Endothelial cell of umbilical vein (primary cell): Measurements from ENCODE around the gene KLF16. TPM values are rescaled to one million over a fixed set of nuclear protein-coding genes. Genes with fewer than 3 reads are reported as not detected.

Source experiments
- BruUV-seq: library from RNA; stranded (reverse); fragments of 400-500 nt; replicated peaks from 2 replicates; lab custom pipeline; 2021; lab: Mats Ljungman, UMichigan
- CTCF ChIA-PET: fragments of 300-600, 350-600 bp; sonication (Branson Sonifier 250); formaldehyde crosslinking; loops from one replicate; lab custom pipeline; 2021; ENCODE audit warnings: antibody characterized with exemption, inconsistent platforms; lab: Charles Lee
- POLR2A ChIA-PET: fragments of 300-600, 350-600 bp; sonication (Branson Sonifier 250); formaldehyde crosslinking; loops from one replicate; lab custom pipeline; 2021; ENCODE audit warnings: antibody characterized with exemption, inconsistent platforms; lab: Charles Lee
- DNase-seq: peaks from one replicate; pipeline ENCODE4 v3.0.0-alpha.2; 2011; ENCODE audit warnings: low read depth, low spot score
- FAIRE-seq: peaks from 2 replicates; lab custom pipeline; 2011; peaks lifted over from hg19 to GRCh38; lab: Jason Lieb, UNC
- H2AFZ ChIP-seq: 2 replicates; pipeline ENCODE4 v1.6.0; 2012; ENCODE audit warnings: low read depth, low read length, control low read depth, inconsistent platforms
- H3K27ac ChIP-seq: 2 replicates; pipeline ENCODE4 v1.5.1; 2011; ENCODE audit warnings: low read depth, mild to moderate bottlenecking, control low read depth, low read length, moderate library complexity; ENCODE audit not compliant: insufficient read depth
- H3K27me3 ChIP-seq, 2 experiments: 2 replicates each; pipeline versions ENCODE4 v1.6.0 to v1.6.1; 2011; ENCODE audit warnings: low read length in 2 of 2, mixed read lengths in 1 of 2; ENCODE audit not compliant: control insufficient read depth in 2 of 2, insufficient read depth in 2 of 2
- H3K36me3 ChIP-seq, 2 experiments: 2 replicates in 1 of 2; 3 replicates in 1 of 2; pipeline ENCODE4 v1.5.1; 2011; ENCODE audit warnings: low read length in 2 of 2, mild to moderate bottlenecking in 1 of 2, moderate library complexity in 1 of 2; ENCODE audit not compliant: control insufficient read depth in 2 of 2, insufficient read depth in 2 of 2; ENCODE audit errors: extremely low read depth in 1 of 2
- H3K4me1 ChIP-seq: 3 replicates; pipeline ENCODE4 v1.5.1; 2011; ENCODE audit warnings: mild to moderate bottlenecking, low read length; ENCODE audit not compliant: control insufficient read depth, insufficient read depth; ENCODE audit errors: extremely low read depth
- H3K4me2 ChIP-seq: 2 replicates; pipeline ENCODE4 v1.6.1; 2011; ENCODE audit warnings: low read length, control low read depth, mixed read lengths; ENCODE audit not compliant: insufficient read depth
- H3K4me3 ChIP-seq, 3 experiments: fragments of 200-600 bp in 1 of 3; sonication (generic), shearing (Covaris generic) in 1 of 3; replicated peaks in 1 of 3; 2 replicates each; pipeline ENCODE4 v1.5.1; 2011 to 2016; ENCODE audit warnings: control low read depth in 3 of 3, low read length in 3 of 3, mild to moderate bottlenecking in 2 of 3, inconsistent platforms in 1 of 3, low read depth in 1 of 3, moderate library complexity in 1 of 3; ENCODE audit not compliant: insufficient read depth in 1 of 3
- H3K79me2 ChIP-seq: 2 replicates; pipeline ENCODE4 v1.6.0; 2012; ENCODE audit warnings: low read length, inconsistent platforms; ENCODE audit not compliant: control insufficient read depth, insufficient read depth
- H3K9ac ChIP-seq: replicated peaks from 2 replicates; pipeline ENCODE3; 2011; ENCODE audit warnings: low read length, control low read depth; ENCODE audit not compliant: insufficient read depth; ENCODE audit errors: extremely low read depth
- H3K9me1 ChIP-seq: replicated peaks from 3 replicates; pipeline ENCODE4 v1.6.0; 2011; ENCODE audit warnings: mild to moderate bottlenecking, low read length; ENCODE audit not compliant: control insufficient read depth, insufficient read depth; ENCODE audit errors: extremely low read depth
- H3K9me3 ChIP-seq: replicated peaks from 2 replicates; pipeline ENCODE4 v1.5.1; 2012; ENCODE audit warnings: low read length, inconsistent platforms; ENCODE audit not compliant: control insufficient read depth, insufficient read depth
- H4K20me1 ChIP-seq: replicated peaks from 2 replicates; pipeline ENCODE3; 2011; ENCODE audit warnings: mild to moderate bottlenecking, low read length; ENCODE audit not compliant: control insufficient read depth, insufficient read depth; ENCODE audit errors: extremely low read depth
- EZH2 ChIP-seq: IDR thresholded peaks from 2 replicates; pipeline ENCODE4 v1.6.1; 2012; ENCODE audit warnings: borderline replicate concordance, low read depth, mild to moderate bottlenecking, moderate library complexity, low read length, inconsistent platforms; ENCODE audit not compliant: severe bottlenecking
- FOS ChIP-seq: IDR thresholded peaks from 2 replicates; pipeline ENCODE4 v1.6.1; 2011; ENCODE audit warnings: mild to moderate bottlenecking, low read length, moderate library complexity, borderline replicate concordance; ENCODE audit not compliant: insufficient read depth
- GATA2 ChIP-seq: IDR thresholded peaks from 2 replicates; pipeline ENCODE4 v1.7.0; 2011; ENCODE audit warnings: low read depth, mild to moderate bottlenecking, moderate library complexity, mixed read lengths, low read length; ENCODE audit not compliant: insufficient read length, insufficient read depth
- JUN ChIP-seq: IDR thresholded peaks from 2 replicates; pipeline ENCODE4 v1.6.1; 2011; ENCODE audit warnings: borderline replicate concordance, low read depth; ENCODE audit not compliant: insufficient read length, insufficient read depth
- MAX ChIP-seq: IDR thresholded peaks from 2 replicates; pipeline ENCODE4 v1.6.1; 2011; ENCODE audit not compliant: insufficient read depth, insufficient read length
- MYC ChIP-seq: IDR thresholded peaks from one replicate; pipeline ENCODE4 v1.6.1; 2011; ENCODE audit warnings: mild to moderate bottlenecking, low read depth, low read length
- POLR2A ChIP-seq: IDR thresholded peaks from 2 replicates; pipeline ENCODE4 v1.6.1; 2012; ENCODE audit warnings: low read depth, mild to moderate bottlenecking, control low read depth, low read length
- POLR2AphosphoS5 ChIP-seq: IDR thresholded peaks from 2 replicates; pipeline ENCODE4 v1.6.1; 2012; ENCODE audit warnings: low read depth, mild to moderate bottlenecking, control low read depth, low read length, moderate library complexity; ENCODE audit not compliant: insufficient read depth
- dilution Hi-C: fragments of 300-500 bp; cut with MboI; formaldehyde crosslinking; loops from one replicate; pipeline ENCODE4 v1.15.0; 2019; ENCODE audit warnings: low sequenced_read_pairs; ENCODE audit not compliant: extremely low pct_ligation_motif_present
- intact Hi-C: fragments of 100-400 bp; cut with micrococcal nuclease; formaldehyde crosslinking; loops from one replicate; pipeline ENCODE4 v1.10.0; 2022
- polyA plus RNA-seq, 4 experiments: library from polyadenylated mRNA; depleted of rRNA in 3 of 4; stranded (reverse) in 3 of 4; unstranded in 1 of 4; fragments of >200 nt; gene quantifications; 2 replicates each; pipeline versions ENCODE4 v1.2.1 to v1.2.3, GENCODE V29; 2011 to 2012; ENCODE audit warnings: missing spikeins in 1 of 4
- total RNA-seq: library from RNA; stranded (reverse); gene quantifications from 2 replicates; pipeline ENCODE4 v1.2.3, GENCODE V29; 2021
- TF ChIP-seq, protein P1 (sequence below), 2 donors: IDR thresholded peaks; 1 replicate in 1 of 2; 2 replicates in 1 of 2; pipeline ENCODE4 v1.5.1; 2011; ENCODE audit warnings: low read length in 2 of 2, mild to moderate bottlenecking in 2 of 2, moderate library complexity in 2 of 2, control low read depth in 1 of 2, inconsistent platforms in 1 of 2, low read depth in 1 of 2; ENCODE audit not compliant: insufficient read depth in 1 of 2; ENCODE audit errors: extremely low read depth in 1 of 2

Gene KLF16
- total and polyA plus RNA-seq, 2 donors (not counting 3 experiments of a cell fraction or from before 2014, with no cell fraction given) = 11.6 to 36.6 TPM

DNA sequence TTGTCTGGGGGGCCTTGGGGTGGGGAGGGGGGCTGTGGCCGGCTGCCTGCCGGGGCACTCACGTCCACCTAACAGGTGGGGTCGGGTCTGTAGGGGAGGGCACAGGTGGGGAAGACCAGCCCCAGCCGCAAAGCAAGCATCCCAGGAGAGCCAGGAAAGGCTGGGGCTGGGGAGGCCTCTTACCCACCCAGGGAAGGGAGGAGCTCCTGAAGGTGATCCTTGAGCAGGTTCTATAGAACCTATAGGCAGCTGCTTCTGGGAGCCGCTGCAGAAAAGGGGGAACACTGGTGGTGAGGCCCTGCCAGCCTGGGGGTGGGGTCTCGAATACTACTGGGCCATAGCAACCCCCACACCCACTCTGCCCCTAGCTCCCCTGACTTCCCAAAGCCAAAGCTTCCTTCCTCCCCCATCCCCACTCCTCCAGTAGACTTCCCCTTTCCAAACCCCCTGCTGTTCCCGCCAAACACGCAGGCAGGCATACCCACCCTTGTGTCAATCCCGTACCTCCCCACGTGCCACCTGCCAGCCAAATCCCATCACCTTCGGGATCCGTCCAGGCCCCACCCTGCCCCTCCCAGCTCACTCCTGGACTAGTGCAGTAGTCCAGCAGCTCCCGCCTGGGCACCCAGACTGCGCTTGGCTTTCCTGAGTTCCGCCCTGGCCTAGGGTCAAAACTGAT is 5.6 kb downstream of the KLF16 start:
- Histone ChIP-seq H3K4me2 (no peak overlapping the region), H3K4me3 (no peak overlapping the region), H4K20me1 (no peaks in the 10 kb centered on the region), H3K4me1 (peaks cover 51% of the 10 kb centered on the region), H3K27ac (peak overlapping the region; percentile 52), H3K79me2 (peaks cover 89% of the 10 kb centered on the region), H3K9me3 (no peaks in the 10 kb centered on the region), H2AFZ (no peak overlapping the region), H3K9ac (peak overlapping the region; percentile 10), H3K36me3 (no peaks in the 10 kb centered on the region), H3K27me3 (no peaks in the 10 kb centered on the region), H3K9me1 (no peaks in the 10 kb centered on the region)
- TF ChIP-seq FOS (no peak), GATA2 (no peak), MAX (no peak), EZH2 (no peak), POLR2AphosphoS5 (no peak), POLR2A (no peak), JUN (no peak), MYC (no peak)
- TF ChIP-seq, protein P1, sequence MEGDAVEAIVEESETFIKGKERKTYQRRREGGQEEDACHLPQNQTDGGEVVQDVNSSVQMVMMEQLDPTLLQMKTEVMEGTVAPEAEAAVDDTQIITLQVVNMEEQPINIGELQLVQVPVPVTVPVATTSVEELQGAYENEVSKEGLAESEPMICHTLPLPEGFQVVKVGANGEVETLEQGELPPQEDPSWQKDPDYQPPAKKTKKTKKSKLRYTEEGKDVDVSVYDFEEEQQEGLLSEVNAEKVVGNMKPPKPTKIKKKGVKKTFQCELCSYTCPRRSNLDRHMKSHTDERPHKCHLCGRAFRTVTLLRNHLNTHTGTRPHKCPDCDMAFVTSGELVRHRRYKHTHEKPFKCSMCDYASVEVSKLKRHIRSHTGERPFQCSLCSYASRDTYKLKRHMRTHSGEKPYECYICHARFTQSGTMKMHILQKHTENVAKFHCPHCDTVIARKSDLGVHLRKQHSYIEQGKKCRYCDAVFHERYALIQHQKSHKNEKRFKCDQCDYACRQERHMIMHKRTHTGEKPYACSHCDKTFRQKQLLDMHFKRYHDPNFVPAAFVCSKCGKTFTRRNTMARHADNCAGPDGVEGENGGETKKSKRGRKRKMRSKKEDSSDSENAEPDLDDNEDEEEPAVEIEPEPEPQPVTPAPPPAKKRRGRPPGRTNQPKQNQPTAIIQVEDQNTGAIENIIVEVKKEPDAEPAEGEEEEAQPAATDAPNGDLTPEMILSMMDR (IDR thresholded peaks at IDR 0.05; ENCODE audit: extremely low read depth in 1 of 2, insufficient read depth in 1 of 2, low read depth in 1 of 2, low read length in 2 of 2) = no peak
- BruUV-seq = no TSS peak
- POLR2A ChIA-PET = no interaction called here
- intact Hi-C loops = no loop called here
- CTCF ChIA-PET = interaction anchor here (1.3 to 2.1 kb wide), 3 partner anchors 9 to 32 kb away, joined by 3 to 14 read pairs (median 6); no protein-coding TSS in a partner anchor
- FAIRE-seq = no peak
- DNase-seq = no peak
- dilution Hi-C loops = no loop called here
